Panc1 (cell line): ENCODE results near the gene TCP11L2. TPM values are rescaled to one million over a fixed set of nuclear protein-coding genes. Genes with fewer than 3 reads are reported as not detected.

Experiments
- ATAC-seq: fragments of 200-7000 bp; cut with Tn5 transposase; 2 replicates; pipeline ENCODE4 v1.9.1; 2020; ENCODE audit warnings: mild to moderate bottlenecking, moderate library complexity
- BruUV-seq: library from RNA; stranded (reverse); fragments of 400-500 nt; replicated peaks from 2 replicates; lab custom pipeline; 2021; lab: Mats Ljungman, UMichigan
- CTCF ChIA-PET: fragments of 300-600 bp; sonication (Branson Sonifier 250); formaldehyde crosslinking; loops from one replicate; lab custom pipeline; 2022; ENCODE audit warnings: antibody characterized with exemption; lab: Charles Lee
- POLR2A ChIA-PET: fragments of 300-600 bp; sonication (Branson Sonifier 250); formaldehyde crosslinking; loops from one replicate; lab custom pipeline; 2022; ENCODE audit warnings: antibody characterized with exemption; lab: Charles Lee
- DNase-seq: peaks from one replicate; pipeline ENCODE4 v3.0.0-alpha.2; 2010; ENCODE audit warnings: low read depth, low spot score
- H3K27ac ChIP-seq: 2 replicates; pipeline ENCODE4 v1.5.1; 2011; ENCODE audit warnings: mild to moderate bottlenecking, low read length, inconsistent platforms
- H3K27me3 ChIP-seq: fragments of 200-500 bp; sonication (Bioruptor generic); 2 replicates; pipeline ENCODE4 v1.6.0; 2014; ENCODE audit warnings: low read length, inconsistent platforms; ENCODE audit not compliant: control insufficient read depth, insufficient read depth
- H3K36me3 ChIP-seq: fragments of 200-500 bp; sonication (Bioruptor generic); 2 replicates; pipeline ENCODE4 v1.5.1; 2014; ENCODE audit warnings: inconsistent platforms, mild to moderate bottlenecking, low read length, moderate library complexity; ENCODE audit not compliant: control insufficient read depth, insufficient read depth
- H3K4me1 ChIP-seq: 2 replicates; pipeline ENCODE4 v1.5.1; 2011; ENCODE audit warnings: inconsistent platforms, mild to moderate bottlenecking, low read length, moderate library complexity; ENCODE audit not compliant: control insufficient read depth, insufficient read depth
- H3K4me3 ChIP-seq, 2 experiments: 2 replicates each; pipeline ENCODE4 v1.5.1; 2011 to 2012; ENCODE audit warnings: low read depth in 2 of 2, low read length in 2 of 2, mild to moderate bottlenecking in 2 of 2, inconsistent platforms in 1 of 2, moderate library complexity in 1 of 2
- H3K9me3 ChIP-seq: fragments of 200-500 bp; sonication (Bioruptor generic); 2 replicates; pipeline ENCODE4 v1.5.1; 2014; ENCODE audit warnings: low read depth, mild to moderate bottlenecking, inconsistent platforms, low read length, moderate library complexity; ENCODE audit not compliant: control insufficient read depth, insufficient read depth
- CTCF ChIP-seq: fragments of 450-650 bp; IDR thresholded peaks from 2 replicates; pipeline ENCODE4 v1.5.1; 2017; ENCODE audit warnings: mild to moderate bottlenecking
- POLR2AphosphoS5 ChIP-seq: IDR thresholded peaks from 2 replicates; pipeline ENCODE4 v1.6.1; 2012; ENCODE audit warnings: mild to moderate bottlenecking, low read depth, low read length, moderate library complexity
- REST ChIP-seq, 2 experiments: IDR thresholded peaks; 2 replicates each; pipeline ENCODE4 v1.6.1; 2011 to 2012; ENCODE audit warnings: low read depth in 2 of 2, control low read depth in 1 of 2, low read length in 1 of 2, mild to moderate bottlenecking in 1 of 2, moderate library complexity in 1 of 2; ENCODE audit not compliant: insufficient read depth in 1 of 2
- SIN3A ChIP-seq: IDR thresholded peaks from 2 replicates; pipeline ENCODE4 v1.6.1; 2012; ENCODE audit warnings: low read depth, mild to moderate bottlenecking, low read length, moderate library complexity, borderline replicate concordance; ENCODE audit not compliant: insufficient read depth
- TCF7L2 ChIP-seq: IDR thresholded peaks from 2 replicates; pipeline ENCODE4 v1.6.1; 2011; ENCODE audit warnings: mild to moderate bottlenecking, low read depth, low read length, inconsistent platforms
- in situ Hi-C: cut with HindIII; loops from 2 replicates; pipeline ENCODE4 v1.10.0; 2016; ENCODE audit warnings: low sequenced_read_pairs, low pct_unique_long_range_greater_than_20kb
- intact Hi-C: fragments of 100-400 bp; cut with micrococcal nuclease; formaldehyde crosslinking; loops from one replicate; pipeline ENCODE4 v1.10.0; 2022; ENCODE audit not compliant: unreplicated experiment
- total RNA-seq: library from RNA; stranded (reverse); gene quantifications from one replicate; pipeline ENCODE4 v1.2.1, GENCODE V29; 2021; ENCODE audit not compliant: unreplicated experiment

Gene TCP11L2
- total RNA-seq, 1 experiment from 2014 or later: 3.5 TPM

- intact Hi-C loops: no loop called here
- in situ Hi-C loops: no loop called here
- Histone ChIP-seq H3K4me1 (peaks cover 6% of the 10 kb centered on the region; the same call in 1 of the 2 replicates), H3K36me3 (no peaks in the 10 kb centered on the region), H3K9me3 (no peaks in the 10 kb centered on the region), H3K27ac (no peak overlapping the region), H3K4me3 (no peak overlapping the region), H3K27me3 (no peaks in the 10 kb centered on the region)
- no peak for DNase-seq
- peak; percentile 26; the same call in 1 of the 2 replicates for ATAC-seq
- TF ChIP-seq REST (IDR thresholded peaks at IDR 0.05; ENCODE audit: insufficient read depth in 1 of 2, low read depth in 2 of 2, low read length in 1 of 2) (0 out of 4 replicates have a peak, but pooled peaks of 1 of the 2 experiments have one; percentile 16), POLR2AphosphoS5 (no peak)
- ChIA-PET POLR2A (no interaction called here), CTCF (no interaction called here)
- BruUV-seq: no TSS peak
Measured at GRCh38 chr12:106288101-106288493, 14.4 kb upstream of the TCP11L2 start.

GRCh38 chr12:106288494-106289195 lies 13.9 kb upstream of the TCP11L2 start:
- CTCF ChIA-PET: no interaction called here
- Histone ChIP-seq H3K4me1 (peaks cover 6% of the 10 kb centered on the region; the same call in 1 of the 2 replicates), H3K36me3 (no peaks in the 10 kb centered on the region), H3K4me3 (no peak overlapping the region), H3K27ac (peak overlapping the region; percentile 26; the same call in 1 of the 2 replicates), H3K9me3 (no peaks in the 10 kb centered on the region), H3K27me3 (no peaks in the 10 kb centered on the region)
- ATAC-seq (peak; percentile 91), DNase-seq (no peak)
- no TSS peak for BruUV-seq
- POLR2A ChIA-PET: no interaction called here
- TF ChIP-seq TCF7L2: no peak
- TF ChIP-seq SIN3A: no peak
- TF ChIP-seq POLR2AphosphoS5: no peak
- TF ChIP-seq CTCF: no peak
- TF ChIP-seq REST (IDR thresholded peaks at IDR 0.05; ENCODE audit: insufficient read depth in 1 of 2, low read depth in 2 of 2, low read length in 1 of 2): no peak
- intact Hi-C loops (no loop called here), in situ Hi-C loops (no loop called here)
